Stimulated activated effector memory CD8-positive, alpha-beta T cell treated with anti-CD3 and anti-CD28 coated beads, Interleukin-12 subunit alpha, Interleukin-12 subunit beta, amount 100 ng/mL, for 72 hours (primary cell): ENCODE measurements around the gene TNFRSF25.

Source experiments
- ATAC-seq: fragments of 150-1000 bp; cut with Tn5 transposase; 2 replicates; pipeline ENCODE4 v1.10.0; 2021
- DNase-seq, 2 donors: peaks; one replicate each; pipeline ENCODE4 v3.0.0; 2021 to 2022; ENCODE audit warnings: low spot score in 2 of 2
- H3K27ac Mint-ChIP-seq: one replicate; pipeline ENCODE4 v1.8.0; 2022; ENCODE audit warnings: mild to moderate bottlenecking, mixed read lengths
- H3K36me3 Mint-ChIP-seq: one replicate; pipeline ENCODE4 v1.8.0; 2022; ENCODE audit warnings: mild to moderate bottlenecking, mixed read lengths
- H3K4me1 Mint-ChIP-seq: one replicate; pipeline ENCODE4 v1.8.0; 2022; ENCODE audit warnings: mixed read lengths
- H3K4me3 Mint-ChIP-seq: one replicate; pipeline ENCODE4 v1.8.0; 2022; ENCODE audit warnings: mild to moderate bottlenecking, mixed read lengths
- H3K9me3 Mint-ChIP-seq: one replicate; pipeline ENCODE4 v1.8.0; 2022; ENCODE audit warnings: mixed read lengths

The TNFRSF25 gene, protein sequence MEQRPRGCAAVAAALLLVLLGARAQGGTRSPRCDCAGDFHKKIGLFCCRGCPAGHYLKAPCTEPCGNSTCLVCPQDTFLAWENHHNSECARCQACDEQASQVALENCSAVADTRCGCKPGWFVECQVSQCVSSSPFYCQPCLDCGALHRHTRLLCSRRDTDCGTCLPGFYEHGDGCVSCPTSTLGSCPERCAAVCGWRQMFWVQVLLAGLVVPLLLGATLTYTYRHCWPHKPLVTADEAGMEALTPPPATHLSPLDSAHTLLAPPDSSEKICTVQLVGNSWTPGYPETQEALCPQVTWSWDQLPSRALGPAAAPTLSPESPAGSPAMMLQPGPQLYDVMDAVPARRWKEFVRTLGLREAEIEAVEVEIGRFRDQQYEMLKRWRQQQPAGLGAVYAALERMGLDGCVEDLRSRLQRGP

DNA sequence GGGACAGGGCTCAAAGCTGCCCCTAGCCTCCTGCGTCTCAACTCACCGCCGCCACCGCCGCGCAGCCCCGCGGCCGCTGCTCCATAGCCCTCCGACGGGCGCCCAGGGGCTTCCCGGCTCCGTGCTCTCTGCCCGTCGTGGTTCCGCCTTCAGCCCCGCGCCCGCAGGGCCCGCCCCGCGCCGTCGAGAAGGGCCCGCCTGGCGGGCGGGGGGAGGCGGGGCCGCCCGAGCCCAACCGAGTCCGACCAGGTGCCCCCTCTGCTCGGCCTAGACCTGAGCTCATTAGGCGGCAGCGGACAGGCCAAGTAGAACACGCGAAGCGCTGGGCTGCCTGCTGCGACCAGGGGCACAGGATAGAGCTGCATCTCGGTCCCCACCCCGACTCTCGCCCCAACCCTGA, at the start of gene TNFRSF25:
Gene TNFRSF25, minus strand, starts transcription at position 151 of the 400 bp plus-strand sequence. Its CDS starts 66 bp downstream, at position 85.
- Mint-ChIP-seq H3K27ac (peak within 1 kb of the TSS; percentile 92), H3K36me3 (peaks cover 38% of the 10 kb centered on the region), H3K9me3 (no peaks in the 10 kb centered on the region), H3K4me1 (peaks cover 43% of the 10 kb centered on the region), H3K4me3 (peak within 1 kb of the TSS; percentile 97)
- peak in 1 of 2 donors; percentile 75 for DNase-seq
- peak; percentile 72 for ATAC-seq

DNA sequence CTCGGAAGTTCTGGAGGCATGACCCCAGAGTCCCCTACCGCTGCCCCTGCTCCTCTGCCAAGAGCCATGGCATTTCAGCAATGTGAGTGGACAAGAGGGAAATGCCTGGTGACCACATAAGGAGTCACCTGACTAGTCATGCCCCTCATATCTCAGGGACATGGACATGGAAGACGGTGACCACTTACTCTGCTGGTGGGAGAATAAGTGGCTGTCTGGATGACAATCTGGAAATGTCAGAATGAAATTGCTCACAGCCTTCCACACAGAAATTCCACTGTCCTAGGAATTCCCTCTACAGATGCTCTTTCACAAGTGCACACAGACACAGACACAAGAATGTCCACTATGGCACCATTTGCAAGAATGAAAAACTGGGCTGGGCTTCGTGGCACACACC, 49.8 kb upstream of the TNFRSF25 start:
- Mint-ChIP-seq H3K27ac (no peak overlapping the region), H3K4me3 (no peak overlapping the region), H3K9me3 (no peaks in the 10 kb centered on the region), H3K4me1 (no peaks in the 10 kb centered on the region), H3K36me3 (no peaks in the 10 kb centered on the region)
- DNase-seq, result no peak
- no peak for ATAC-seq

DNA sequence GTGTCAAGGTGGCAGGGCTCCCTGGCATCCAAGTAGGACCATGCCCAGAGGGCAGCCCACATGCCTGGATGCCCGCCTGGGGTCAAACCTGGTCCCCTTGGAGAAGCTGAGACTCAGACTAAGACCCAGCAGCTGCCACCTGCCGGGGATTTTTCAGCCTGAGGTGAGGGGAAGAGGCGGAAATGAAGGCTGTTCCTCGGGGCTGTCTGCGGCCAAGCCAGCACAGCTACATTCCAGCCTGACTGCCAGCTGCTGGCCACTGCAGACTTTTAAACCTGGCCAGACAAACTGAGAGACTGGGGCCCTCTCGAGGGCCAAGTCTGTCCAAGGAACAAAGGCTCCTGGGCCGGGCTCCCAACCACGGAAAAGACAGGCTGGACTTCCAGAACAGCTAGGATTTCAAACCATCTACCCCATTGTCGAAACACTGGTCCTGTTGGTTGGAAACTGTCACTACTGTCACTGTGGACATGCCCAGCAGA, 47.4 kb upstream of the TNFRSF25 start:
- Mint-ChIP-seq H3K9me3 (no peaks in the 10 kb centered on the region), H3K4me3 (no peak overlapping the region), H3K27ac (no peak overlapping the region), H3K36me3 (no peaks in the 10 kb centered on the region), H3K4me1 (no peaks in the 10 kb centered on the region)
- DNase-seq, result no peak
- no peak for ATAC-seq

DNA sequence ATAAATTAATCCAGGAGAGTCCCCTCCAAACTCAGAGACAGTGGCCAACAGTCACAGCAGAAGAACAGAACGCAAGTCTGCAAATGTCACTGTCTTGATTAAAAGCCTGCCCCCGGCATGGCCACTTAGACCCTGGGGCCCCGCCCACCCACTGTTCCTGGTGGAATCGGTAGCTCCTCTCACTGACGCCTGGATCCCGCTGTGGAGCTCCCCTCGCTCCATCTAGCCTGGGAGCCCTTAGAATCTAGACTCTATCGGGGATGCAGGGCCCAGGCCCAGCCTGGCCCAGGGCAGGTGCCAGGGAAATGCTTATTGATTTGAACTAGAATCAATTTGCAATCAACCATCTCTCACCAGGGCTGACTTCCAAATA, 46.9 kb upstream of the TNFRSF25 start:
- Mint-ChIP-seq H3K9me3 (no peaks in the 10 kb centered on the region), H3K27ac (no peak overlapping the region), H3K36me3 (no peaks in the 10 kb centered on the region), H3K4me1 (no peaks in the 10 kb centered on the region), H3K4me3 (no peak overlapping the region)
- ATAC-seq (no peak), DNase-seq (no peak)

DNA sequence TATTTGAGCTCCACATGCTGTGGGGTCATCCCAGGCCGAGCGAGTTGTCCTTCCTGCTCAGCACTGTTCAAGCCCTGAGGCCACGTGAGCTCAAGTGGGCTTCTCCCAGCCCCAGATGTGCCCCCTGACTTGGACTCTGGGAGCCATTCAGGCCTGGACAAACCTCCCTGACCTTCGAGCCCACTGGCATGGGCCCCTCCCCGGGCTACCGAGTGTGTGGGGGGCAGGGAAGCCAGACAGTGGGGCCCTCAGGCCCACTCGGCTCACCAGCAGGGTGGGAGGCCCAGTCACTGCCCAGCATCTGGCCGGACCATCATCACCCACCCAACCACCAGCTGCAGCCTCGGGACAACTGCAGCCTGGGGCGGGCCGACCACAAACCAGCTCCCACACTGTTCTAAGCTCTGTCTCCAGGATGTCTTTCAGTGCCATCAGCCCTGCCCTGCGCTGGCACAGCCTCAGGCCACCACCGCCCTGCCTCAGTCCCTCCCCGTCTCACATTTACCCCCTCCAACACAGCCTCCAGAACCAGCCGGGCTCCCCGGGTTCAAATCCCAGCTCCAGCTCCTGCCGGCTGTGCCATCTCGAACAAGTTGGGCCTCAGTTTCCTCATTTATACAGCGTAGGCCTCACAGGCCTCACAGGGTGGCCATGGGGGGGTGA, 46.4 kb upstream of the TNFRSF25 start:
- Mint-ChIP-seq H3K27ac (no peak overlapping the region), H3K9me3 (no peaks in the 10 kb centered on the region), H3K4me3 (no peak overlapping the region), H3K4me1 (no peaks in the 10 kb centered on the region), H3K36me3 (no peaks in the 10 kb centered on the region)
- DNase-seq (no peak), ATAC-seq (no peak)

DNA sequence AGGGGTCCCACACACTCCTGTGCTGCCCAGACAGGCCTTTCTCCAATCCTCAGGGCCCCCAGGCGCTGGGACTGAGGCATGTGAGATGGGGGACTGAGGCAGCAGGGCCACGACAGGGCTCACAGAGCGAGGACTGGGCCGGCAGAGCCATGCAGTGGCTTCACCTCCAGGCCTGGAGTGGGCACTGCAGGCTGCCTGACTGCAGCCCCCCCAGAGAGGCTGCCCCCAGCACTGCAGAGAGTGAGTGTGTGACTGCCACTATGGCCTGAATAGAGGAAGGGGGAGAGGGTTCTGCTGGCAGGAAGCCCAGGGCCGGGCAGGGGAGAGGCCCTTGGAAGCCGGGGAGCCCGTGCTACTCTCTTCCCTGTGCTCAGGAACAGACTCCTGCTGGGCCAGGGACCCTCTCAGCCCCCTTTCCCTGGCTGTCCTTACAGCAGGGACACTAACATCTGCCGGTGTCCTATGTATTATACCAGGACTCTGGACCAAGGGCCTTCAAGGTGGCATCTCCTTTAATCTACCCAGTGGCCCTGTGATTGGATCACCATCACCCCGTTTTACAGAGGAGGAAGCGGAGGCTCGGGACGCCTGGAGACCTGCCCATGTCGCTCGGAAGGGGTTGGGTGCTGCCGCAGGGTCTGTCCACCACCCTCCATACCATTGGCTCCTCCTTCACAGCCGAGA, 45.7 kb upstream of the TNFRSF25 start:
- DNase-seq (no peak), ATAC-seq (no peak)
- H3K27ac Mint-ChIP-seq, result no peak overlapping the region
- H3K4me1 Mint-ChIP-seq, result no peaks in the 10 kb centered on the region
- H3K9me3 Mint-ChIP-seq, result no peaks in the 10 kb centered on the region
- H3K4me3 Mint-ChIP-seq, result no peak overlapping the region
- H3K36me3 Mint-ChIP-seq, result no peaks in the 10 kb centered on the region

DNA sequence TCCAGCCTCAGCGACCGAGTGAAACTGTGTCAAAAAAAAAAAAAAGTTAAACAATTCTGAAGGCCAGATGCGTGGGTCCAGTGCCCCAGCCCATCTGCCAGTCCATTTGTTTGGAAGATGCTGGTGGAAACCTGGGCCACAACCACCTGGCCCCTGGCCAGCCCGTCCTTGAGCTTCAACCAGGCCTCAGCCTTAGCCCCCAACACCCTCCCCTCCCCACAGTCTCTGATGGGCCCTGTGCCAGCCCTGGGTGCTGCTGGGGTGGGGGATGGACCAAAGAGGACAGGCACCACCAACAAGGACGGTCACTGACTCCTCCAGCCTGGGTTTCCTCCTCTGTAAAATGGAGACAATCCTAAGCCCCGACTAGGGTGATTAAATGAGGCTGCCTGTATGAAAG, 45.1 kb upstream of the TNFRSF25 start:
- ATAC-seq (no peak), DNase-seq (no peak)
- H3K36me3 Mint-ChIP-seq, result no peaks in the 10 kb centered on the region
- no peak overlapping the region for H3K27ac Mint-ChIP-seq
- H3K4me1 Mint-ChIP-seq, result no peaks in the 10 kb centered on the region
- no peak overlapping the region for H3K4me3 Mint-ChIP-seq
- no peaks in the 10 kb centered on the region for H3K9me3 Mint-ChIP-seq

DNA sequence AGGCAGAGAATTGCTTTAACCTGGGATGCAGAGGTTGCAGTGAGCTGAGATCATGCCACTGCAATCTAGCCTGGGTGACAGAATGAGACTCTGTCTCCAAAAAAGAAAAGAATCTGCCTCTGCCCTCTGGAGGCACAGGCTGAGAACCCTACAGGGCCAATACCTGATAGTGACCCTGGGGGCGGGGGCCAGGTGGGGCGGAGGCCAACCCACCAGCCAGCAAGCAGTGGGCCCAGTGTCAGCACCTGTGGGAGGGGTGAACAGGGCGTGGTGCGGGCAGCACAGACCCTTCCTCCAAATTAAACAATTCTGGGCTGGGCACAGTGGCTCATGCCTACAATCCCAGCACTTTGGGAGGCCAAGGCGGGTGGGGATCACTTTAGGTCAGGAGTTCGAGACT, 44.5 kb upstream of the TNFRSF25 start:
- ATAC-seq, result no peak
- Mint-ChIP-seq H3K9me3 (no peaks in the 10 kb centered on the region), H3K36me3 (no peaks in the 10 kb centered on the region), H3K4me3 (no peak overlapping the region), H3K4me1 (no peaks in the 10 kb centered on the region), H3K27ac (no peak overlapping the region)
- no peak for DNase-seq

DNA sequence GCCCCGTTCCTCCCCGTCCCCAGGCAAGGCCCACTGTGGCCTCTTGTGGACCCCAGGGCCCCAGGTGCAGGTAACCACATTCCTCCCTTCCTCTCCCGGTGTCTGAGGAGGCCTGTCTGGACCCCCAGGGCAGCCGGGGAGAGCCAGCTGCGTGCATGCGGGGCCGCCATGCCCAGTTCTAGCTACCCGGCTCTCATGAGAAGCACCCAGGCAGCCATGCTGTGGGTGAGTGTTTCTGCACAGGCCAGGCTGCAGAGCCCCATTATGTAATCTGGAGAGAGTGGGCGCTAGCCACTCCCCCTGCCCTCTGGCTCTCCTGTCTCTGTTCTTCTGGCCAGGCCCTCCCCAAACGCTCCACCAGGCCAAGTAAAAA, 43.9 kb upstream of the TNFRSF25 start:
- ATAC-seq, result no peak
- no peaks in the 10 kb centered on the region for H3K9me3 Mint-ChIP-seq
- H3K4me3 Mint-ChIP-seq, result no peak overlapping the region
- no peaks in the 10 kb centered on the region for H3K4me1 Mint-ChIP-seq
- no peak for DNase-seq
- H3K36me3 Mint-ChIP-seq, result no peaks in the 10 kb centered on the region
- no peak overlapping the region for H3K27ac Mint-ChIP-seq

DNA sequence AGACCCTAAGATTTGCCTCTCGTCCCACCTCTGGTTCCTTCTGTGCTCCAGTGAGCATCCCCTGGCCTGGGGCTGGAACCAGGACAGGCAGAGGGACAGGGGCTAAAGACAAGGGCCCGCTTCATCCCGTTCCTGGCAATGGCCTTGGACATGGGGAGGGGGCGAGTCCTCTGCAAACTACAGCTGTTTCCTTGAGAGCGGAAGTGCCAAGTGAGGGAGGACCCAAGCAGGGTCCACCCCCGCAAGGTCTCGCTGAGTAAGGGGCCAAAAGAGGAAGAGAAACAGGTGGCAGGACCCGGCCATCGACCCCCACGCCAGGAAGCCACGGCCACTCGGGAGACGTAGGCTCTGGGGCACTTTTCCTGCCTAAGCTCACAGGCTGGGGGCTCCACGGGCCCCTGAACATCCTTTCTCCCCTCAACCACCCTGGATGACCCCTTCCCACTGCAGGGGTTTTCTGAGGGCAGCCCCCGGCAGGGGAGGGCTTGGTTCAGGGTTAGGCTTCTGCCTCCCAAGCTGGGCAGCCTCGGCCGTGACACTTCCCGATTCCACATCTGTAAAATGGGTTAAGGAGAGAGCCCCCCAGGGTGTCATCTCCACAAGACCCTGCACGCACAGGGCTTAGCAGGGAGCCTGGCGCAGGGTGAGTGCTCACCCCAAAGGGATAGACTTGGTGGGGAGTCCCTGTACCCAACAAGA, 43.4 kb upstream of the TNFRSF25 start:
- Mint-ChIP-seq H3K27ac (no peak overlapping the region), H3K9me3 (no peaks in the 10 kb centered on the region), H3K4me3 (no peak overlapping the region), H3K4me1 (no peaks in the 10 kb centered on the region), H3K36me3 (no peaks in the 10 kb centered on the region)
- ATAC-seq, result no peak
- no peak for DNase-seq

DNA sequence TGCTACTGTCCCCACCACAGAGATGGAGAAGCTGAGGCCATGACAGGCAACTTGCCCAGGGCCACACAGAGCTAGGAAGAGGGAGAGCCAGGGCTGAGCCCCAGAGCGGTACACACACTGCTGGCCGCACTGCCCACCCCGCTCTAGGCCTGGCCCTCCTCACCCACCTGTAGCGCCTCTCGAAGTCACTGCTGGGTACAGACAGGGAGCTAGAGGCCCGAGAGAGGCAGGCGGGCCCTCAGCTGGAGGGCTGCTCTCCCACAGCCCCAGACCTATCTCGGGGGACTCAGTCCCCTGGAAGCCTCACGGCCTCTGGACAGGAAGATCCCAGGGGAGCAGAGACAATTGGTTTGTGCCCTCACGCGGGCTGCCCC, 42.8 kb upstream of the TNFRSF25 start:
- no peak for ATAC-seq
- Mint-ChIP-seq H3K4me1 (no peaks in the 10 kb centered on the region), H3K9me3 (no peaks in the 10 kb centered on the region), H3K27ac (no peak overlapping the region), H3K4me3 (no peak overlapping the region), H3K36me3 (no peaks in the 10 kb centered on the region)
- DNase-seq, result no peak

DNA sequence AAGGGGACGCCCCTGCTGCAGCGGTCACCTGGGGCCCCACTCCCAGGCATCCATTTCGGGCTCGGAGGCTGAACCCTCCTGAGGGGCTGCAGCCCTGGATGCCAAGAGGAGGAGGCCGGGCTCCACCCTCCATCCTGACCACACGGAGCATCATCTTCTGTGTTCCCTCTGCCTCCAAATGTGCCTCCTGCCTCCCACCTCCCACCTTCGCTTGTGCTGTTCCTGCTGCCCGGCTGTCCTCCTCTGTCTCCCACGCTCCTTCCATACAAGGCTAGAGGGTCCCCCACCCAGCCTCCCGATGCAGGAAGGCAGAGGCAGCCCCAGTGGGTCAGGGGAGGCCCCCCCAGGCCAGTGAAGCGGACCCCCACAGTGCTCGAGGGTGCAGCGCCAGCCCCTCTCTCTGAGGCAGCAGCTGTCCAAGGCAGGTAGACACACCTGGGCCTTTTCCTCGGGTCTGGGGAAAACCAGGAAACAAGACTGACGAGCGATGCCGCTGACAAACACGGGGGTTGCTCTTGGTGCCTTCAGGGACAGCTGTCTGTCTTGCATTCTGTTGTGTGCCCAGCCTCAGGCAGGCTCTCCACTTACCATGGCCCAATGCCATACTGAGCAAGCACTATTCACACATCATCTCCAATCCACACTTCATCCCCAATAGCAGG, 42.3 kb upstream of the TNFRSF25 start:
- Mint-ChIP-seq H3K9me3 (no peaks in the 10 kb centered on the region), H3K27ac (no peak overlapping the region), H3K4me3 (no peak overlapping the region), H3K4me1 (no peaks in the 10 kb centered on the region), H3K36me3 (no peaks in the 10 kb centered on the region)
- ATAC-seq, result no peak
- no peak for DNase-seq

DNA sequence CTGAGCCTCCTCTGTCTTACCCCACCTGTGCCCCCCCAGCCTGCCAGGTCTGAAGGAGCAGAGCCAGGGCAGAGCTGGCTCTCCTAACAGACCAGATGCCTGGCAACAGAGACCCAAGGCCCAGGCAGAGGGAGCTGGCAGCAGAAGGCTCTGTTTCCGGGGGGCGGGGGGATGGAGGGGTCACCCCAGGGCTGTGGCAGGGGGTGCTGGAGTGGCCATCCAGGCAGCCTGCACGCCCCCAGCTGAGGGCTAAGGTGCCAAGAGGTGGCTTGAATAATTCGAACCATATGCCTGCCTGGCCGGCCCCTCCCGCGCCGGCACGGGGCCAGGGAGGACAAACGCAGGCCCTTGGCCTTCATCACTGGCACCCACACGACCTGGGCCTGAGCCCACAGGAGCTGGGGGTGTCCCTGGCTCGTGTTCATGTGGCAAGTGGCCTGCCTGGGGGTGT, 41.5 kb upstream of the TNFRSF25 start:
- no peak overlapping the region for H3K27ac Mint-ChIP-seq
- H3K4me3 Mint-ChIP-seq, result no peak overlapping the region
- H3K9me3 Mint-ChIP-seq, result no peaks in the 10 kb centered on the region
- H3K36me3 Mint-ChIP-seq, result no peaks in the 10 kb centered on the region
- DNase-seq, result no peak
- H3K4me1 Mint-ChIP-seq, result no peaks in the 10 kb centered on the region
- ATAC-seq, result no peak

DNA sequence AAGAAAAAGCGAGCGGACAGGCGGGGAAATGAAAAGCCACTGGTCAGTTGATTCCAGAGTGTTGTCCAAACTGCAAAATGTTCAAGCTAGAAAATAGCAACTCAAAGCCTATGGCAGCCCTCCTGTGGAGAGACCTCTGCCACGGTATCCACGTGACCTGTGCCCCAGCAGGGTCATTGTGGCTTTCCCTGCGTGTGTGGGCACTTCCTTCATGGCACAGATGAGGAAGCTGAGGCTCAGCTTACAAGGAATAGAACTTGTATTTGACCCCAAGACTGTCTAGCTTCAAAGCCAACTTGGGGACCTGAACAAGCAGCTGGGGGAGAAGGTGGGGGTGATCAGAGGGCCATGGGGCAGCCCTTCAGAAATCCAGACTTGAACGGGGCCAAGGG, 41.1 kb upstream of the TNFRSF25 start:
- H3K36me3 Mint-ChIP-seq, result no peaks in the 10 kb centered on the region
- H3K4me1 Mint-ChIP-seq, result no peaks in the 10 kb centered on the region
- DNase-seq (no peak), ATAC-seq (no peak)
- H3K9me3 Mint-ChIP-seq, result no peaks in the 10 kb centered on the region
- no peak overlapping the region for H3K27ac Mint-ChIP-seq
- H3K4me3 Mint-ChIP-seq, result no peak overlapping the region
